Right renal cortex interstitium (tissue), 3 donors: ENCODE measurements around the gene TMEM214. TPM values are rescaled to one million over a fixed set of nuclear protein-coding genes. Genes with fewer than 3 reads are reported as not detected.

ENCODE experiments used
- DNase-seq, 3 donors: peaks; one replicate each; pipeline ENCODE4 v3.0.0-alpha.2; 2013; ENCODE audit warnings: low read depth in 3 of 3, low spot score in 2 of 3
- polyA plus RNA-seq, 3 donors: library from polyadenylated mRNA; unstranded; fragments of 120-200 nt; gene quantifications; one replicate each; pipeline ENCODE4 v1.2.1, GENCODE V29; 2013; ENCODE audit not compliant: insufficient read length in 3 of 3

The TMEM214 gene
- polyA plus RNA-seq, 3 donors: 51.3 to 54.4 (median 52.8) TPM

DNA sequence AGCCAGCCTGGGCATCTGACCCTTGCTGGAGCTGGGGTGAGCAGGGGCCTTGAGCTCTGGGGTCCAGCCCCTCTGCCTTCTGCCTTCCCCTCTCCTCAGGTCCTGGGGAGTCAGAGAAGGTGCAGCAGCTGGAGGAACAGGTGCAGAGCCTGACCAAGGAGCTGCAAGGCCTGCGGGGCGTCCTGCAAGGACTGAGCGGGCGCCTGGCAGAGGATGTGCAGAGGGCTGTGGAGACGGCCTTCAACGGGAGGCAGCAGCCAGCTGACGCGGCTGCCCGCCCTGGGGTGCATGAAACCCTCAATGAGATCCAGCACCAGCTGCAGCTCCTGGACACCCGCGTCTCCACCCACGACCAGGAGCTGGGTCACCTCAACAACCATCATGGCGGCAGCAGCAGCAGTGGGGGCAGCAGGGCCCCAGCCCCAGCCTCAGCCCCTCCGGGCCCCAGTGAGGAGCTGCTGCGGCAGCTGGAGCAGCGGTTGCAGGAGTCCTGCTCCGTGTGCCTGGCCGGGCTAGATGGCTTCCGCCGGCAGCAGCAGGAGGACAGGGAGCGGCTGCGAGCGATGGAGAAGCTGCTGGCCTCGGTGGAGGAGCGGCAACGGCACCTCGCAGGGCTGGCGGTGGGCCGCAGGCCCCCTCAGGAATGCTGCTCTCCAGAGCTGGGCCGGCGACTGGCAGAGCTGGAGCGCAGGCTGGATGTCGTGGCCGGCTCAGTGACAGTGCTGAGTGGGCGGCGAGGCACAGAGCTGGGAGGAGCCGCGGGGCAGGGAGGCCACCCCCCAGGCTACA is 49.4 kb downstream of the TMEM214 start:
- no peak for DNase-seq

- no peak for DNase-seq
These were observed 50.1 kb downstream of the TMEM214 start for GRCh38 chr2:27082773-27083409.

DNA sequence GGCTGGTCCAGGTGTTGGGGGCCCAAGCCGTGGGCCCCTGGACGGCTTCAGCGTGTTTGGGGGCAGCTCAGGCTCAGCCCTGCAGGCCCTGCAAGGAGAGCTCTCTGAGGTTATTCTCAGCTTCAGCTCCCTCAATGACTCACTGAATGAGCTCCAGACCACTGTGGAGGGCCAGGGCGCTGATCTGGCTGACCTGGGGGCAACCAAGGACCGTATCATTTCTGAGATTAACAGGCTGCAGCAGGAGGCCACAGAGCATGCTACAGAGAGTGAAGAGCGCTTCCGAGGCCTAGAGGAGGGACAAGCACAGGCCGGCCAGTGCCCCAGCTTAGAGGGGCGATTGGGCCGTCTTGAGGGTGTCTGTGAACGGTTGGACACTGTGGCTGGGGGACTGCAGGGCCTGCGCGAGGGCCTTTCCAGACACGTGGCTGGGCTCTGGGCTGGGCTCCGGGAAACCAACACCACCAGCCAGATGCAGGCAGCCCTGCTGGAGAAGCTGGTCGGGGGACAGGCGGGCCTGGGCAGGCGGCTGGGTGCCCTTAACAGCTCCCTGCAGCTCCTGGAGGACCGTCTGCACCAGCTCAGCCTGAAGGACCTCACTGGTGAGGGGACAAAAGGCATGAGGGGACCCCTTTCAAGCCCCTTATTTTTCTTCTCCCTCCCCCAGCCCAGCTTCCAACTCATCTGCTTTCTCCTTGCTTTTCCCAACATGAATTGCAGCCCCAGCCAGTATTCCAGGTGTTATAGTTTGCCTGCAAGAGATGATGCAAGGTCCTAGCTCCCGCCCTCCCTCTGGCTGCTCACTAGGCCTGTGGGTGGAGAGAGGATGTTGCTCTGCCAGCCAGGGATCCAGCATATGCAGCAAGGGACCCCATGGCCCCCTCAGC is 50.9 kb downstream of the TMEM214 start:
- DNase-seq: no peak

GRCh38 chr2:27084297-27085061 is 51.7 kb downstream of the TMEM214 start:
- DNase-seq: no peak

DNA sequence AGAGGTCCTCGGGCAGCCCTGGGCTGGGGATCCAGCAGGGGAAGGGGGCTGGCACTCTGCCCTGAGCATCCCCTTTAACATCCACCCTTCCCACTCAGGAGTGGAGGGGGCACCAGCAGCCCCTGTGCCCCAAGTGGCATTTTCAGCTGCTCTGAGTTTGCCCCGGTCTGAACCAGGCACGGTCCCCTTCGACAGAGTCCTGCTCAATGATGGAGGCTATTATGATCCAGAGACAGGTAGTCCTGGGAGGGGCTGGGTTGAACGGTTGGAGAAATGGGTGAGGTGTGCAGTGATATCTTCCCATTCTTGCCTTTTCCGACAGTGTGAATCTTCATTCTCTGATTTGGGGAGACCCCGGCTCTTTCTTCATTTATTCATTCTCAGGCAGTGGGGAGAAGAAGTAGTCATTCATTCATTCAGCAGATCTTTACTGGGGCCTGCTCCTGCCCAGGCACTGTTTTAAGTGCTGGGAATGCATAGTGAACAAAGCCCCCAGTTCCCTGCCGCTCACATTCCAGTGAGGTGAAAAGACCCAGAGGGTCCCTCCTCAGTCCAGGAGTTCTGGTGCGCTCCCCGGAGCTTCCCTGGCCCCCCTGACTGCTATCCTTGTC is 52.4 kb downstream of the TMEM214 start:
- no peak for DNase-seq

GRCh38 chr2:27085673-27086089 is 52.9 kb downstream of the TMEM214 start:
- DNase-seq: no peak

- DNase-seq: peak in 2 of 3 donors; percentile 85 to 87
These were observed 53.4 kb downstream of the TMEM214 start for GRCh38 chr2:27086090-27086723.

DNA sequence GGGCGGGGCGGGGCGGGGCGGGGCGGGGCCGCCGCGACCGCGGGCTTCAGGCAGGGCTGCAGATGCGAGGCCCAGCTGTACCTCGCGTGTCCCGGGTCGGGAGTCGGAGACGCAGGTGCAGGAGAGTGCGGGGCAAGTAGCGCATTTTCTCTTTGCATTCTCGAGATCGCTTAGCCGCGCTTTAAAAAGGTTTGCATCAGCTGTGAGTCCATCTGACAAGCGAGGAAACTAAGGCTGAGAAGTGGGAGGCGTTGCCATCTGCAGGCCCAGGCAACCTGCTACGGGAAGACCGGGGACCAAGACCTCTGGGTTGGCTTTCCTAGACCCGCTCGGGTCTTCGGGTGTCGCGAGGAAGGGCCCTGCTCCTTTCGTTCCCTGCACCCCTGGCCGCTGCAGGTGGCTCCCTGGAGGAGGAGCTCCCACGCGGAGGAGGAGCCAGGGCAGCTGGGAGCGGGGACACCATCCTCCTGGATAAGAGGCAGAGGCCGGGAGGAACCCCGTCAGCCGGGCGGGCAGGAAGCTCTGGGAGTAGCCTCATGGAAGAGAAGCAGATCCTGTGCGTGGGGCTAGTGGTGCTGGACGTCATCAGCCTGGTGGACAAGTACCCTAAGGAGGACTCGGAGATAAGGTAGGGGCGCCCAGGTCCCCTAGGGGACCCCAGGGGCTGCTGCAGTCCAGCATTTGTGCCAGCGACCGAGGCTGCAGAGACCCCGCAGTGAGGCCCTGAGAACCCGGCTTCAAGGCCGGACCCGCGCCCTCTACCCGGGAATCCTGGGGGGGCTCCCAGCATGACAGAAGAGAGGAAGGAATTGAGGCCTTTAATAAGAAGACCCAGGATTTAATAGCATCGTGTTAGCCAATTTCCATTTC is 54.2 kb downstream of the TMEM214 start, which contains the start of gene KHK:
TSS of gene KHK (plus strand) at position 49 of the 870 bp plus-strand sequence. CDS start at position 537, 488 bp downstream.
- no peak for DNase-seq

DNA sequence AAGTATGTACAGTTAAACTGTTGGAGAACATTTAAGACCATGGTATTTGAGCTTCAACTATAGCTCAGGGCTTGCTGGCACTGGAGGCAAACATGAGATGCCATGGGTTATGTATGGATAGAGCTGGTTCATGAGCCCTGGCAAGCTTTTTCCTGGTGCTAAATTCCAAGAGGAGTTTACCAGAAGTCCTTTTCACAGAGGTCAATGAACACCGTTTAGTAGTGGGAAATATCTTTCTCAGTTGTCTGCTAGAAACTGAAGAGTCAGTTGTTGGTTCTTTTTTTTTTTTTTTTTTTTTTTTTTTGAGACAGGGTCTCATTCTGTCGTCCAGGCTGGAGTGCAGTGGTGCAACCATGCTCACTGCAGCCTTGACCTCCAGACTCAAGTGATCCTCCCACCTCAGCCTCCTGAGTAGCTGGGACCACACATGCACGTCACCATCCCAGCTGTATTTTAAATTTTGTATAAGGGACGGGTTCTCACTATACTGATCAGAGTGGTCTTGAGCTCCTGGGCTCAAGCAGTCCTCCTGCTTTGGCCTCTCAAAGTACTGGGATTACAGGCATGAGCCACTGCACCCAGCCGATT is 55.2 kb downstream of the TMEM214 start:
- DNase-seq: no peak

DNA sequence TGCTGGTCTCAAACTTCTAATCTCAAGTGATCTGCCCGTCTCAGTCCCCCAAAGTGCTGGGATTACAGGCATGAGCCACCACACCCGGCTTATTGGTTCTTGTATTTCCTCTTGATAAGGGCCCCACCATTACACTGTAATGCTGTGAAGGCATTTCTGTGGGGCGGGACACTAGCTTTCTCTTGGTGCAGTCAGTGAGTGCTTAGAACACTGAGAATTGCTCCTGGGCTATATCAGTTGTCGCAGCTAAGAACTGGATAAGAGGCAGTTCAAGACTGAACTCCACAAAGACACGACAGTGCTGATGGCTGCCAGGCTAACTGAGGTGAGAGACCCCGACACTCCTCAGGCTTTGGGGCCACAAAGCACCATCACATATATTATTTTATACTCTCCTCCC is 55.9 kb downstream of the TMEM214 start:
- no peak for DNase-seq

- DNase-seq: no peak
These were observed 56.6 kb downstream of the TMEM214 start for GRCh38 chr2:27089111-27089954.

Other genes with a start within 250 kb of the TMEM214 start
- 10 to 100 TPM; 13.6 to 16.9 (median 14.1) TPM for gene CENPA, start 246.9 kb upstream of the TMEM214 start, polyA plus RNA-seq
- gene DPYSL5, start 184.8 kb upstream of the TMEM214 start, polyA plus RNA-seq: 1 to 10 TPM; 4.9 to 5.5 (median 5.0) TPM
- 10 to 100 TPM; 10.6 to 11.9 (median 11.4) TPM for gene MAPRE3, start 62.3 kb upstream of the TMEM214 start, polyA plus RNA-seq
- 10 to 100 TPM; 60.9 to 64.2 (median 61.0) TPM for gene AGBL5, start 18.7 kb downstream of the TMEM214 start, polyA plus RNA-seq
- gene OST4, start 38.7 kb downstream of the TMEM214 start, polyA plus RNA-seq: 100 to 1,000 TPM; 229 to 284 (median 261) TPM
- gene EMILIN1, start 45.6 kb downstream of the TMEM214 start, polyA plus RNA-seq: 10 to 100 TPM; 61.8 to 70.7 (median 70.5) TPM
- 10 to 100 TPM; 39.5 to 54.9 (median 54.8) TPM for gene KHK, start 53.8 kb downstream of the TMEM214 start, polyA plus RNA-seq
- 1 to 10 TPM; 5.0 to 5.8 (median 5.3) TPM for gene CGREF1, start 86.2 kb downstream of the TMEM214 start, polyA plus RNA-seq
- 1 to 10 TPM in 2 of 3 donors, under 1 TPM in 1; 0.88 to 1.4 (median 1.3) TPM for gene ABHD1, start 90.8 kb downstream of the TMEM214 start, polyA plus RNA-seq
- gene PREB, start 101.7 kb downstream of the TMEM214 start, polyA plus RNA-seq: 10 to 100 TPM; 51.5 to 55.3 (median 51.7) TPM
- gene PRR30, start 106.4 kb downstream of the TMEM214 start, polyA plus RNA-seq: not detected
- gene TCF23, start 116.0 kb downstream of the TMEM214 start, polyA plus RNA-seq: under 1 TPM; 0.62 to 0.93 (median 0.68) TPM
- 100 to 1,000 TPM; 164 to 175 (median 169) TPM for gene ATRAID, start 179.1 kb downstream of the TMEM214 start, polyA plus RNA-seq
- gene SLC5A6, start 179.3 kb downstream of the TMEM214 start, polyA plus RNA-seq: 10 to 100 TPM; 32.9 to 37.4 (median 36.7) TPM
- 10 to 100 TPM; 40.8 to 42.0 (median 41.9) TPM for gene CAD, start 184.4 kb downstream of the TMEM214 start, polyA plus RNA-seq
- 1 to 10 TPM; 4.4 to 6.0 (median 5.5) TPM for gene SLC30A3, start 230.1 kb downstream of the TMEM214 start, polyA plus RNA-seq
- under 1 TPM; 0.47 to 0.76 (median 0.58) TPM for gene DNAJC5G, start 242.5 kb downstream of the TMEM214 start, polyA plus RNA-seq
- 1 to 10 TPM; 3.2 to 3.9 (median 3.6) TPM for gene TRIM54, start 249.5 kb downstream of the TMEM214 start, polyA plus RNA-seq